NCI-H526 treated with DMSO at 0.1 percent for 48 hours (cell line): ENCODE measurements around the gene FAM227B.

Experiments
- DNase-seq: peaks from one replicate; lab custom pipeline; 2025; lab: John Stamatoyannopoulos, UW

Gene FAM227B

DNA sequence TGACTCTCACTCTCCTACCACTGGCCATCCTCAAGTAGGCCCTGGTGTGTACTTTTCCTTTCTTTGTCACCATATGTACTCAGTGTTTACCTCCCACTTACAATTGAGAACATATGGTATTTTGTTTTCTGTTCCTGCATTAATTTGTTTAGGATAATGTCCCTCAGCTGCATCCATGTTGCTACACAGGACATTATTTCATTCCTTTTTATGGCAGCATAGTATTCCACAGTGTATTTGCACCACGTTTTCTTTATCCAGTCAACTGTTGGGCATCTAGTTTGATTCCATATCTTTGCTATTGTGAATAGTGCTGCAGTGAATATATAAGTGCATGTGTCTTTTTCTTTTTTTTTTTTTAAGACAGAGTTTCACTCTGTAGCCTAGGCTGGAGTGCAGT is 324.4 kb downstream of the FAM227B start:
- no peak for DNase-seq

DNA sequence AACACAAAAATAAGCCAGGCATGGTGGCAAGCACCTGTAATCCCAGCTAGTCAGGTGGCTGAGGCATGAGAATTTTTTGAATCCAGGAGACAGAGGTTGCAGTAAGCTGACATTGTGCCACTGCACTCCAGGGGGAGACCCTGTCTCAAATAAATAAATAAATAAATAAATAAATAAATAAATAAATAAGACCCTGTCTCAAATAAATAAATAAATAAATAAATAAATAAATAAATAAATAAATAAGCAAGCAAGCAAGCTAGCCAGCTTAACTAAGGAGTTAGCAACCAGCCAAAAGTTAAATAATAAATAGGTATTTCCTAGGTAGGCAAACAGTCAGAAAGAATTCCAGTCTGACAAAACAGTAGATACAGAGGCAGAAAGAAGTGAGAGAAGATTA is 326.7 kb downstream of the FAM227B start:
- no peak for DNase-seq

DNA sequence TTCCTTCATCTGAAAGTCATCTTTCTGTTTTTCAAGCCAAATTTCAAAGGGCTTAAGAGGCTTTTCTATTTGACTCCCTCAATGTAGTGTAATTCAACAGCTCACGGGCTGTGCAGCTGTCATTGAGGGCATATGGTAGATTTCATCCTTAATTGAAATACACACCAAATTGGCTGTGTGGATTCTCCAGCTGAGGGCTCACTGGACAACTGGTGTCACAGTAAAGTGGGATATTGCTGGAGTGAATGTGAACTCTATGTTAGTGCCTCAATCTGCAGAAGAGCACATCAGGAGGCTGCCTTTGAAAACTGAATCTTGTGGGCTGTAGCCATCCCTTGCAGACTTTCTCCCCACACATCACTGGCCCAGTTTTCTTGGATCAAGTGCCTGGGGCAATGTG is 330.4 kb downstream of the FAM227B start:
- DNase-seq, result no peak

DNA sequence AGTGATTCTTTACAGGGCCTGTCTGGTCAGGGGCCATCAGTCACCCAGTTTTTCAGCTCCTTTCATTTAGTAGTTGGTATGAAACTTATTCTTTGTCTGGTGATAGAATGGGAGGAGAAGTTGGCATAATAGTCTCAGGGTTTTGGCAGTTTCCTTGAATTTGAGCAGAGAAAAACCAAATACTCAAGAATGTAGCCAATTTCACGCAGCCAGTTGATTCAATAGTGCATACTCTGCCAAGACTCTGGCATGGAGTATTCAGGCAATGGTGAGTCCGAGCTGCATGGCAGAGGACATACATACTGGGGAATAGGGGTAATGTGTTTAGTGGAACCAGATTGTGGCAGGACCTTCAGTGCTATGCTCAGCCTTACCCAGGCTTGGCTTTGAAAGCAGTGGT is 332.2 kb downstream of the FAM227B start:
- no peak for DNase-seq

DNA sequence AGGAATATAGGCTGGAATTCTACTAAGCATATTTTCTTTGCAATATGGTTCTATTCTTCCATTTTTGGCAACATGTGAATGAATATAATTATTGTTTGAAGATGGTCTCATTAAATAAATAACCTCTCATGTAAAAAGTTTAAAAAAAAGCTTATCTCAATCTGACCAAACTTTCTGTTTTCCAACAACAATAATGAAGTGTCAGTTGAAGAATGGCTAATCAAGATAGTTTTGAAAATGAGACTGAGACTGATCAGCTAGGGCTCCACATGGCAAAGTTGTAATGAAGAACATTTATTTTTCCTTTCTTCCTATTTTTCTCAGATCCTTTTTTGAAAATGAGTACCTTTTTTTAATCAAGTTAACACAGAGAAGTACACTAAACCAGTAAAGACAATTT is 333.1 kb downstream of the FAM227B start:
- no peak for DNase-seq

DNA sequence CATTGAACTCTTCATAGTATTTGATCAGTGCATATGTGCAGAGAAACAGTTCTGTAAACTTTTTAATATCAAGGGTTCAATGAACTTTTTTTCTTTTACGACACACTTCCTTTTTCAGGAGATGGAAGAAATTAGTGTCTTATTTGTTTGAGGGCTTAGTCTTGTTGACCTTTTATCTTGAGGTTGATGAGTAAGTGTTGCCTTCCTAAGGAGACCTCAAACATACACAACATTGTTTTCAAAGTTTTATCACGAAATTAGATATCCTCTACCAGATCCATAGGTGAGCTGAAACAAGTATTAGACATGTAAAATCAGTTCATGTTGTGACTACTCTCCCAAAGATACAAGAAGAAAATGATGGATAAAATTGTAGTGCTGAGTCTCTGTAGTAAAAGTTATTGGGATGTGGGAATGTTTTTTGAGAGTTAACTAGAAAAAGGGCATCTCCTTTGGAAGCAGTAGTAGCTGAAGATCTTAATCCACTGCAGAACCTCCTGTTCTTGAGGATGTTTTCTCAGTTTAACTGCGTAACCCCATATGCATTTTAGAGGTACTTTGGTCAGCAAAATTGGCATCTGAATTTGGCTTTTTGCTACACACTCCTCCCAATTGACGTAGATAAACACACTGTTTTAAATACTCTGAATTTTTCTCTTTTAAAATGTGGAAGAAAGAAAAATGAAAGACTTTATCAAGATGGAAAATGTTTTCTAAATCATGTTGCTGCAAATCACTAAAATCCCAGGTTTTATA is 333.8 kb downstream of the FAM227B start:
- DNase-seq, result no peak

DNA sequence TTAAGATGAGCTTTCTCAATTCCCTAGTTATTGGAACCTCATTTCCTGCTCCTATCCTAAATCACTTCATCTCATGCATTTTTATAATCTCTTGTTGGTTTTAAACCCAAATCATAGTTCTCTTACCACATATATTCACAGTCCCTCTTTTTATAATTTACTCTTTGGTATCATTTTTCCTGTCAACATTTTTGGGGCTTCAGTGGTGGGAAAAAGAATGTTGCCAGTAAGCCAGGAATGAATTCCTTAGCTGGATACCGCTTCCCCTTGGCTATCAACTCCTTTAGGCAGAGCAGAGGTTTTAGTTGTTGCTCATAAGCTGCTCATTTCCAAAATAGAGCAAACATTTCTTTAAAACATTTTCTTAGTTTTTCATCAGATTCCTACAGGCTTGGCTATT is 338.3 kb downstream of the FAM227B start:
- DNase-seq, result no peak

DNA sequence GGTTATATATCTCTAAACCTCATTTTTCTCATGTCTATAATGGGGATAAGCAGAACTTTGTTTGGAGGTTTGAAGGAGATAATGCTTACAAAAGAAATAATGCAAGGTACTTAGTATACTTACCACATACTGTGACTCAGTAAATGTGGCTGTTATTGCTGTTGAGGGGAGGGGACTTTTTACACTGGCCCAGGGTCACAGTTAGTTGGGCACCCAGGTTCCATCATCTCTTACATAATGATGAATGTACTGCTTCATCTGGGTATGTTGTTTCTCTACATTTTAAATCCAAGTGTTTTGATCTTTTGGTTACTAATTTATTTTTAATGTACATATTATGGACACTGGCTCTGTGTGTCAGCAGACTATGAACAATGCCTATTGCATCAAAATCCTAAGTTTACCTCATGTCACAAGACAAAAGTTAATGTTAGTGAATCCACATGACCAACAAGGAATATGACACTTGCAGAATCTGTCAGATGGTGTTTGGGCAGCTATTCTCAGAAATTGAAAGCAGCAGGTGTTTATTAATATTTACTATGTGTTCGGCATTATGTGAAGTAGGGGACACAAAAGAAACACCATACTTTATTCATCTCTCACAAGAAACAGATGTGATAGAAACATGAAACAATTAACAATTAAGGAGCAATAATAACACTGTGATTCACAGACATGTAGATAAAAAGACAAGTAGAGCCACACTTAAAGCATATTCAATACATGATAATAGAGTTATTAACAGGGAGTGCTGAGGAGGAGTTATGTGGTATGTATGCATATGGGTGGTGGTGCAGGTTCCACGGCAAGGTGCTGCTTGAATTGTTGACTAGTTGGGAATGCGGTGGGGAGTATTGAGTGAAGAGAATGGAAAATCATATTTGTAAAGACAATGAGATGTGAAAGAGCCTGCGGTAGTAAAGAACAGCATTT is 340.8 kb downstream of the FAM227B start:
- DNase-seq, result no peak

DNA sequence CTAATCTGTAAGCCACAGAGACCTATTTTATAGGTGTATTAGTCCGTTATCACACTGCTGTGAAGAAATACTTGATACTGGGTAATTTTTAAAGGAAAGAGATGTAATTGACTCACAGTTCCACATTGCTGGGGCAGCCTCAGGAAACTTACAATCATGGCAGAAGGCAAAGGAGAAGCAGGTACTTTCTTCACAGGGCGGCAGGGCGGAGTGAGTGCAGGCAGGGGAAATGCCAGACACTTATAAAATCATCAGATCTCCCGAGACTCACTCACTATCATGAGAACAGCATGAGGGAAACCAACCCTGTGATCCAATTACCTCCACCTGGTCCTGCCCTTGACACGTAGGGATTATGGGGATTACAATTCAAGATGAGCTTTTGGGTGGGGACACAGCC is 341.9 kb downstream of the FAM227B start:
- DNase-seq, result no peak
